HG03280 (cell line): ENCODE data around the gene PCLAF.
"Not testable (repeated sequence)": the region's sequence is repeated elsewhere in the genome, so short reads cannot be mapped to it uniquely, and the experiment has no call there.

Experiments used
- ATAC-seq: cut with Tn5 transposase; IDR thresholded peaks from one replicate; pipeline ENCODE4 v1.9.1; 2021; ENCODE audit warnings: mild to moderate bottlenecking, moderate library complexity; ENCODE audit not compliant: unreplicated experiment

Gene PCLAF, protein sequence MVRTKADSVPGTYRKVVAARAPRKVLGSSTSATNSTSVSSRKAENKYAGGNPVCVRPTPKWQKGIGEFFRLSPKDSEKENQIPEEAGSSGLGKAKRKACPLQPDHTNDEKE

DNA sequence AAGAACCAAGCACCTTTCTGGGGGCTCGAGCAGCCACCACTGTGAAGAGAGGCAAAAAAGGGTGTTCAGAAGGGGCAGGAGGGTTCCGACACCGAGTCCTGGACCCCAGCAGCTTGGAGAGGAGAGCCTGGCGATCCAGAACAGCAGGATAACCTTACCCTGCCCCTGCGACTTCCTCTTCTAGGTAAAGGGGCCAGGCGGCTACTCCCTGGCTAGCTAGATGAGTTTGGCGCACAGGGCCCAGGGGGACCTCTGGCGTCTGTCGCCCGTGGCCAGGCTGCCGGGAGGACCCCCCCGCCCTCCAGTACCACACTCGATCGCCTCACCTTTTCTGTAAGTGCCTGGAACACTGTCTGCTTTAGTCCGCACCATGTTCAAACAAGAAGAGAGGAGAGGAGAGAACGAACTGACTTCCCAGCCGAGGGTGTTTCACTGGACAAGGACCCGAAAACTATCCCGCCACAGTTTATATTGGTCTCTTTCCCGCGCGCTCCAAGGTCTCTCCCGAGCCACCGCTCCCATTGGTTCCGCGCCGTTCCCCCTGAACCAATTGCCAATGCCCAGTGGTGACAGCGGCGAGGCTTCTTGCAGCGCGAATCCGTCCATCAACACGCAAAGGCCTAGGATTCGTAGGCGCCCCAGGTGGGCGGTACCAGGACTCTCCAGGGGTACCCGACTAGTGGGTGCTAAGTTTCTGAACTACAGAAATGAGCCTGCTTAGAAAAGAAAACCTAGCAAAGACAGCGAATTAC is at the start of gene PCLAF:
PCLAF (minus strand) TSS at position 442 of the 752 bp plus-strand sequence; CDS start at position 372, 70 bp downstream.
- ATAC-seq = peak; percentile 97

DNA sequence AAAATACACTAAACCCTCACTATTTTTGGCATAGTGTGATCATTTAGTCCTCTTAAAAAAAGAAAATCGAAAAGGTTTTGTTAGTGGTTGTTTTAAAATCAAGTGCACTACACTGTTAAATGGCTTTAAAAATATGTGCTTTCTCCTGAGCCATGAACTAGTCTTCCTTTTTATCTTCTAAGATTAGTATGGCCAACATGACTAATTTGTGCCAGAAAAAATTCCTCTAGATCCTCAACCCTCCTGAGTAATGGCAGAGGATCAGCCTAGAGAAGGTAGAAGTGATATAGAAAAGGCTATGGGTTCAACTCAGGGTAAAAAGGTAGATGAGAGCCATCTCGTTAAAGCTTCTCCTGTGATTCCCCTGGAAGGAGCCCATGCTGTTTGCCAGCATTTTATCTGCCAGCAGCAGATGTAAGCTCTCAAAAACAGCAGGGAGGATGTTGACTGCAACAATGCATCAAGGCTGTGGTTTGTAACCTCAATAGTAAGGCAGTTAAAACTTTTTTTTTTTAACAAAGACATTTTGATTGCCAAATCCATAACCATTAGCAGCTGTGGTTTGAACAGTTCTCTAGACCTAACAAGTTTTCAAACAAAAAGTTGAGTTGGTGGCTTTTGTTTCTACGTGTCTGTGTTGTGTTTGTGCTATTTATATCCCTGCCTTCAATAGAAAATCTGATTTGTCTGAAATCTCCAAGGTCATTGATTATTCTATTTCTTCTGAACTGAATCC is 48.9 kb upstream of the PCLAF start:
- no peak for ATAC-seq

DNA sequence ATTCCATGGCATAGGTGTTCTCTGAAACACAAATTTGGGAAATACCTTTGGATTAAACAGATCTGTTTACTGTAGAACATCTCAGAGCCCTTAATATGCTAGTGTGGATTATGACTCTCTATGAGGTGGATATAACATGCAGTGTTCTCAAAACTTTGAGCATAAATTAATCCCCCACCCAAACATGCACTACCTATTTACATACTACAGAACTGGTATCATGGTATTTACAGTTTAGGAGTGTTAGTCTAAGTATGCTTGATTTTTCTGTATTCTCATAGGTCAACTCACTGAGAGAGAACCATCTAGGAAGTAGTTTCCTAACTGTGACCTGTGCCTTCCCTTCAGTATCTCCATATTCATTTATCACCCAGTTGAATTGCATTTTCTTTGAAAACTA is 48.2 kb upstream of the PCLAF start:
- no peak for ATAC-seq

DNA sequence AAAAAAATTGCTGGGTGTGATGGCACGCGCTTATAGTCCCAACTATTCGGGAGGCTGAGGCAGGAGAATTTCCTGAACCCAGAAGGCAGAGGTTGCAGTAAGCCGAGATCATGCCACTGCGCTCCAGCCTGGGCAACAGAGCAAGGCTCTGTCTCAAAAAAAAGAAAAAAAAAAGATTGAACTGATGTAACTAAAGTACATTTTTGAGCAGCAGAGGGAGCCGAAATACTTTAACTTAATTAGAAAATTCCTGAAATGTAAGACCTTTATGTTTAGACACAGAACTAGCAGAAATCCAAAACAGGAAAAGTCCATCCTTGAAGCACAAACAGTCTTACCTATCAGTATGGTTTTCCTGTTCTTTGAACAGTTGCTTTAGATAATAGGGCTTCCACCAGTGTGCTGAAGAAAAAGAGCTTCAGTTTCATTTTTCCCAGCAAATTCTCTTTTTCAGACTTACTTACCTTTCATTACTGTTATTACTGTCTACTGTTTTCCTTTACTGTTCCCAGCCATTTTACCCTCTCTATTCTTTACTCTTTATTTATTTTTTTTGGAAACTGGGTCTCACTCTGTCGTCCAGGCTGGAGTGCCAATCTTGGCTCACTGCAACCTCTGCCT is 45.7 kb upstream of the PCLAF start:
- no peak for ATAC-seq

DNA sequence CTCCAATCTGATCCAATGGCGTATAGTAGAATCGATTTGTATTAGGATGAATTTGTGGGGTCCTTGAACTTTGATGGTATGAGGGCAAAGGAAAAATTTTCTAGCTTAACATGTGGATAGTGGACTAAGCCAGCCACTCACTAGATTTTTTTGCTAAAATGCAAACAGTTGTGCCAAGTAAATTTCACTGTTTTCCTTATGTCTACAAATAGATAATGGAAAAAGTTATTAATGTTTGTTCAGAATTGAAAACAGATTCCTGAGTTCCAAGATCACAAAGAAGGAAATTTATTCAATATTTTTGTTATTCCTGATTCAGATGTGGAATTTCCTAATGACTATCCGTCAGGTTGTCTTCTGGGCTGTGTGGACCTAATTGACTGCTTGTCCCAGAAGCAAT is 44.0 kb upstream of the PCLAF start:
- ATAC-seq = no peak

DNA sequence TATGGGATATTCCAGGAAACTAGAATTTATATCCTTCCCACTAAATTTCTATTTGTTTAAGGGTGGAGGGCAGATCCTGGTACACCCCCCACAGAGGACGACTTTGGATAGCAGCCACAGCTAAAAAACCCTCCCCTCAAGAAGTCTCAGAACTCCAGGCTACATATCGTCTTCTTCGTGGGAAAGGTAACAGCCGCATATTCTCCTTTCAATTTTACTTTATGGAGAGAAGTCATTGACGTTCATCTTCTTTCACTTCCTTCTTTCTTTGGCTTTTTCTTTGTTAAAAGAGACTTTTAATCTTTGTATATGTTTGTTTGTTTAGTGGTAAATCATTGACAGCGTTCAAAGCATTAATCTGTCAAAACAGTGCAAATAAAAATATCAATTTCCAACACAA is 42.7 kb upstream of the PCLAF start:
- no peak for ATAC-seq

DNA sequence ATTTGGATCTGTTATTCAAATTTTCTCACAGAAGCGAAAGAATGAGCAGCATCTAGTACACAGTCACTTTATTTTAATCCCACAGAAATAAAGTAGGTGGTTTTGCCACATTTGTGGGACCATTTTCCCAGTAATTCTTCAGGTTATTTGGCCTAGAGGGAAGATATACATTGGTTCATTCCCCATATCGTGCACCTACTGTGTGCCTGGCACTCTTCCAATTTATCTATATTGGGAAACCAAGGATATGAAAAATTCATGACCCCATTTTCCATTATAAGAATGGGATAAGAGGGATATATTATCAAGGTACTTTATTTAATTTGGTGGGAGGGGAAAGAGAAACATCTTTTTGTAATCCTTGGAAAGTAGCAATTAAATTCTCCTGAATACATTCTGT is 41.5 kb upstream of the PCLAF start:
- no peak for ATAC-seq

DNA sequence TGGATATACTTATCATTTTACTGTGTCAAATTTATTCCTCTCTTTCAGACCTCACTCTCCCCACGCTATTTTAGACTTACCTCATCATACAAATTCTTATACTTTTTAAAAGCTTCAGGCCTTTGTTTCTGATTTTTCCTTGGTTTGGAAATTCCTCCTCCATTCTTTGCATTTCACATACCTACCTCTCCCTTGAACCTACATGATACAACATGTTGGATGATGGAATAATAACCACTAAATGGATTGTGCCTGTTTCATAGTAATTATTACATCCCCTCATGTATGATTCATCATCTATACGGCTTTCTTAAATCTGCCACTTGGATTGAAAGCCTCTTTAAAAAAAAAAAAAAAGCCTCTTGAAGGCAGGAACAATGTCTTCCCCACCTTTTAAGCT is 31.0 kb upstream of the PCLAF start:
- no peak for ATAC-seq

DNA sequence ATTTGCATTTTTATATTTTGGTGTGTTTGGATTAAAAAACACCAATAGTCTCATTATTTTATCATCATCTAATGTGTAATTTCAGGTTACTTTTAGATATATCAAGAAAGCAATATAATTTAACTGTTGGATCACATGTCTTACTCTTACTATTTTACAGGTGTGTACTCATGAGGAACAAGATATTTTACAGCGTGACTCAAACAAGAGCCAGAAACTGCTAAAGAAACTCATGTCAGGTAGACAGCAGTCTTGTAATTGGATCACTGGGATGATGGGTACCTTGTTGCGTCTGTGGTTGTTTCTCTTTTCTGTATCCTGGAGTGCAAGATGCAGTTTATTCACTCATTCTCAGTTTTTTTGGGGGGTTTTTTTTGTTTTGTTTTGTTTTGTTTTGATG is 19.3 kb upstream of the PCLAF start:
- ATAC-seq = no peak

DNA sequence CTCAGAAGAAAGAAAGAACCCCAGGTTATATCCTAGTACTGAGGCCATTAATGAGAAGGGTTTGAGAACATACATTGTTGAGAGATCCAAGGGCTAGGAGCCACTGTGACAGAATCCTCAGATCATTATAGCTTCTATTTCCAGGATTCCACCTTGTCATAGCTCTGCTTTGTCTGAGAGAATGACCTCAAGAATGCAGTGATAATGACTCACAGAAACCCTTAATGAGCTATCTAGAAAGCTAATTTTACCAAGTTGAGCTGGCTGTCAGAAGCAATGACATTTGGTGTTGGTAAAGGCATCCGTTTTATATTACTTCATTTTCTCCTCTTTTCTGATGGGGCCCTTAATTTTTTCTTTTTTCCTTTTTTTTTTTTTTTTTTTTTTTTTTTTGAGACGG is 17.3 kb upstream of the PCLAF start:
- ATAC-seq = no peak

DNA sequence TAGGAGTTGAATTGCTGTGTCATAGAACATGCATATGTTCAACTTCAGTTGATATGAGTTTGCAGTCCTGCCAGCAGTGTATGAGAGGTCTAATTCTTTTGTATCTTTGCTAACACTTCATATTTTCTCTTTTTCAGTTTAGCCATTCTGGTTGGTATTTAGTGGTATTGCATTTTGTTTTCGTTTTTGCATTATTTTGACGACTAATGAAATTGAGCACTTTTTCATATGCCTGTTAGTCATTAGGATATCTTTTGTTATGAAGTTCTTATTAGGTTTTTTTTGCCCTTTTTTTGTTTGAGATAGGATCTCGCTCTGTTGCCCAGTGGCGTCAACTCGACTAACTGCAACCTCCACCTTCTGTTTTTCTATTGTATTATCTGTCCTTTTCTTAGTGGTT is 15.5 kb upstream of the PCLAF start:
- ATAC-seq = no peak

DNA sequence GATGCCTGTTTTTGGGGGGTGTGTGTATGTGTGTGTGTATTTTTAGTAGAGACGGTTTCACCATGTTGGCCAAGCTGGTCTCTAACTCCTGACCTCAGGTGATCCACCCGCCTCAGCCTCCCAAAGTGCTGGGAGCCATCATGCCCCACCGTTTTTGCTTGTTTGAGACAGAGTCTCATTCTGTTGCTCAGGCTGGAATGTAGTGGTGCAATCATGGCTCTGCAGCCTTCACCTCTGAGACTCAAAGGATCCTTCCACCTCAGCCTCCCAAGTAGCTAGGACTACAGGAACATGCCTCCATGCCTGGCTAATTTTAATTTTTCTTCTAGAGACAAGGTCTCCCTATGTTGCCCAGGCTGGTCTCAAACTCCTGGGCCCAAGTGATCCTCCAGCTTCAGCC is 11.2 kb upstream of the PCLAF start:
- not testable (repeated sequence) for ATAC-seq

DNA sequence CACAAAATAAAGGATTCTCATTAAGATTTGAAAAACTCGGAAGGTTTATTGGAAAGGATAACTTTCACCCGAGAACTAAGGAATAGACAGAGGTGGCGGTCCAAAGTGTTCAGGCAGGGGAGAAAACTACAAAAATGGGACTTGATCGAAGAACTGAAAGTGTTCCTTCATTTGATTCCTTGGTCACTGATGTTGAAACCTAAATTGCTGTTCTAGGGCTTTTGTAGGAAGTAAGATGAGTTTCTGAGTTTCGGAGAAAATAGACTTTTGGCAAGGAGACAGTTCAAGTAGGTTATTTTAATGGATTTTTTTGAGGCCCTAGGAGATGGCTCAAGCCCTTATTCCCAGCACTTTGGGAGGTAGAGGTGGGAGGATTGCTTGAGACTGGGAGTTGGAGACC is 7.8 kb upstream of the PCLAF start:
- no peak for ATAC-seq

DNA sequence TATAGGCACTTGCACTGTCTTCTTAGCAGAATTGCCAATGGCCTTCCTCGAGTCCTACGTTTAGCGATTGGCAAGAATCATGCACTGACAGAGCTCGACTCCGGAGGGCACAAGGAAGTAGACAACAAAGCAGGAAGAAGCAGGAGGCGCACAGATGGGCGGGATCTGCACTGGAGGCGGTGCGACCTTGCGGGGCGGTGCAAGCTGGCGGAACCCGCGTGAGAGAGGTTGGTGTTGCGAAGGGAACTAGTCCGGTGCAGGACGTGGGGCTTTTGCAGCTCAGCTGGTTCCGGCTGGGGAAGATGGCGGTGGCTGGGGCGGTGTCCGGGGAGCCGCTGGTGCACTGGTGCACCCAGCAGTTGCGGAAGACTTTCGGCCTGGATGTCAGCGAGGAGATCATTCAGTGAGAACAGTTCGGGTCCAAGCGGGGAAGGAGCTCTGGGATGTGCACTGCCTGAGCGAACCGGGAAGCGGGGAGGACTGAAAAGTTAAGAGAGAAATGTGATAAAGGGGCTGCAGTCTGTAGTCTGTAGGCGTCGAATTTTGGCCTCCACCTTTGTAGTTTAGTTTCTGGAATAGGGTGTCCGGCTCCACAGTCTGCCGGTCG is 6.4 kb upstream of the PCLAF start, which contains the start of gene TRIP4:
TRIP4 (plus strand) TSS at position 275 of the 607 bp plus-strand sequence; CDS start at position 303, 28 bp downstream.
- ATAC-seq = peak; percentile 99

DNA sequence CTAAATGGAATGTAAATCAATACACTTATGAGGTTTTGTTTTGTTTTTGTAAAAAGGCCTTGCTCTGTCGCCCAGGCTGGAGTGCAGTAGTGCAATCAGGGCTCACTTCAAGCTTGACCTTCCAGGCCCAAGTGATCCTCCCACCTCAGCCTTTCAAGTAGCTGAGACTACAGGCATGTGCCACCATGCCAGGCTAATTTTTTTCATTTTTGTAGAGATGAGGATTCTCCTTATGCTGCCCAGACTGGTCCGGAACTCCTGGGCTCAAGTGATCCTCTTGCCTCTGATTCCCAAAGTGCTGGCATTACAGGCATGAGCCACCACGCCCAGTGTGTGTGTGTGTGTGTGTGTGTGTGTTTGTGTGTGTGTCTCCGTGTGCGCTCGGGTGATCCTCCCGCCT is 5.0 kb upstream of the PCLAF start:
- no peak for ATAC-seq

DNA sequence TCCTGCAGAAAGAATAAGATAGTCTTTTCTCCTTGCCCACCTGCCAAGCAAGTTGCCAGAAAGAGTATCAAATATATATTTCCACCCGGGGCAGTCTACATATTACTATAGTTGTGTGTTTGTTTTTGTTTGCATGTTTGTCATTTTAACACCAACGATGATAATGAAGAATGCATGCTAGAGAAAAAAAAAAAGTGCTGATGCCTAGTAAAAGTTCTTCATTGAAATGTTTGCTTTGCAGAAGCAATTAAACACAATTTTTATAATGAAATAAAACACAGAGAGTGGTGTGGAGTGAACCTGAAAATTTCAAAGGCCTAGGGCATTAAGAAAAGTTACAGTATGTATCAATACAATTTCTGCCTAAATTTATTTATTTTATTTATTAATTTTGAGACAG is 2.5 kb upstream of the PCLAF start:
- no peak for ATAC-seq

DNA sequence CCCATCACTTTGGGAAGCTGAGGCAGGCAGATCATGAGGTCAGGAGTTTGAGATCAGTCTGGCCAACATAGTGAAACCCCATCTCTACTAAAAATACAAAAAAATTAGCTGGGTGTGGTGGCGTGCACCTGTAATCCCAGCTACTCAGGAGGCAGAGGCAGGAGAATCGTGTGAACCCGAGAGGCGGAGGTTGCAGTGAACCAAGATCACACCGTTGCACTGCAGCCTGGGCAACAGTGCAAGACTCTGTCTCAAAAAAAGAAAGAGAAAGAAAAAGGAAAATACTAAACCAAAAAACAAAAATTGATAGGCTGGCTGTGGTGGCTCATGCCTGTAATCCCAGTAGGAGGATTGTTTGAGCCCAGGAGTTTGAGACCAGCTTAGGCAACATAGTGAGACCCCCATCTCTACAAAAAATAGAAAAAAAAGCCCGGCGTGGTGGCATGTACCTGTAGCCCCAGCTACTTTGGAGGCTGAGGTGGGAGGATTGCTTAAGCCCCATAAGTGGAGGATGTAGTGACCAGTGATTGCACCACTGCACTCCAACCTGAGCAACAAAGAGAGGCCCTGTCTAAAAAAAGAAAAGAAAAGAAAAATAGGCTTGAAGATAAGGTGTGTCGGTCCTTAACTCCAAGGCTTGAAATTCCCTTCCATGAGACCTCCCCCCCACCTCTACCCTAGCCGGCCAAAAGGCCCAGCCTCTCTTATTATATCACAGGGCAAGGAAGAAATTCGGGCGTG is 941 bp downstream of the PCLAF start:
- ATAC-seq = not testable (repeated sequence)

DNA sequence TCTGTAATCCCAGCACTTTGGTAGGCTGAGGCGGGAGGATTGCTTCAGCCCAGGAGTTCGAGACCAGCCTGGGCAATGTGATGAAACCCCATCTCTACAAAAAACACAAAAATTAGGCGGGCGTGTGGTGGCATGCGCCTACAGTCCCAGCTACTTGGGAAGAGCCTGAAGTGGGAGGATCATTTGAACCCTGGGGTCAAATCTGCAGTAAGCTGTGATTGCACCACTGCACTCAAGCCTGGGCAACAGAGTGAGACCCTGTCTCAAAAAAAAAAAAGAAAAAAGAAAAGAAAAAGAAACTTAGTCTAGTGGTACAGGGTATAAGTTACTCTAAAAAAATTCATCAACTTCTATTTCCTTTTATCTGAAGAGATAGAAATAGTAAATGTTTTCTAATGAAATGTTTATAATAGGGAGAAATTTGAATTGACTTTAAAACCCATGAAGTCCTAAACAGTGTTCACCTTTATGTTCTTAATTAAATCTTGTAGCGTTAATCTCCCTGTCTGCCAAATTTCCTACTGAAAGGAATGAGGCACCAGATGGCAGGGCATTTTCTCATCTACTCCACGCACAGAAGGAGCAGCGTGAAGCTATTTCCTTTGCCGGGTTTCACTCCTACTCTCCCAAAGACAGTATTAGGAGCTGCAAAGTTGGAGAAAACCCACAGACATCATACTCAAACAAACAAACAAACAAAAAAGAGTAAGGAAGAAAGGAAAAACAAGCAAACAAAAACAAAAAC is 1.9 kb downstream of the PCLAF start:
- ATAC-seq = no peak

DNA sequence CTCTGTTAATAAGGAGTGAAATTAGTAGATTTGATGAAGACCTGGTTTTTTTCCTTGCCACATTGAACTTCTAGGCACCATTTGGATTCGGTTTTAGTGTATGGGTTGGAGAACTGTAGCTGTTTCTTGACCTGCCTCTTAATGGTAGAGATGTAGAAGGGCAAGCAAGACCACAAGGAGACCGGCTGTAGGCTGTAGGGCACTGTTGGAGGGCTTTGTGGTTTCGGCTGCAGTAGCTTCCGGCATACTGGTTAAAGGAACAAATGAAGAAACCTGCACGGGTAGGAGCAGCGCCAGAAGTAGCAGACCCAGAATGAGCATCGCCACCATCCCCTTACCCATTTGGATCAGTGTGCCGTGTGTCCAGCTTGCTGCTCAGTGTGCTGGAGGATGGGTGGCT is 7.9 kb downstream of the PCLAF start:
- no peak for ATAC-seq

DNA sequence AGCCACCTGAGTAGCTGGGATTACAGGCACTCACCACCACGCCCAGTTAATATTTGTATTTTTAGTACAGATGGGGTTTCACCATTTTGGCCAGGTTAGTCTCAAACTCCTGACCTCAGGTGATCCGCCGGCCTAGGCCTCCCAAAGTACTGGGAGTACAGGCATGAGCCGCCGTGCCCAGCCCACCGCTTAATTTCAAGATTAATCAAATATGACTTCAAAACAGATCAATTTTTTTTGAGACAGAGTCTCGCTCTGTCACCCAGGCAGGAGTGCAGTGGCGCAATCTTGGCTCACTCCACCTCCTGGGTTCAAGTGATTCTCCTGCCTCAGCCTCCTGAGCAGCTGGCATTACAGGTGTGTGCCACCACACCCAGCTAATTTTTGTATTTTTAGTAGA is 9.9 kb downstream of the PCLAF start:
- not testable (repeated sequence) for ATAC-seq
